Mesenchymal stem cell (in vitro differentiated cells and primary cell): ENCODE measurements around the gene JMJD8.

Experiments used
- DNase-seq: peaks from one replicate; pipeline ENCODE4 v3.0.0-alpha.2; 2013
- H2AFZ ChIP-seq: one replicate; pipeline ENCODE4 v1.6.1; 2013; ENCODE audit warnings: low read depth, mild to moderate bottlenecking, control low read depth, inconsistent platforms, low read length, moderate library complexity
- H2AK5ac ChIP-seq: 2 replicates; pipeline ENCODE4 v1.6.1; 2013; ENCODE audit warnings: low read length, moderate library complexity, mild to moderate bottlenecking, inconsistent platforms; ENCODE audit not compliant: severe bottlenecking
- H2BK120ac ChIP-seq: one replicate; pipeline ENCODE4 v1.6.1; 2013; ENCODE audit warnings: low read depth, mild to moderate bottlenecking, inconsistent platforms, low read length, moderate library complexity
- H2BK12ac ChIP-seq, 2 experiments: one replicate each; pipeline ENCODE4 v1.6.1; 2013; ENCODE audit warnings: inconsistent platforms in 2 of 2, low read length in 2 of 2, mild to moderate bottlenecking in 2 of 2, moderate library complexity in 2 of 2, control low read depth in 1 of 2
- H2BK15ac ChIP-seq: one replicate; pipeline ENCODE4 v1.6.1; 2013; ENCODE audit warnings: mild to moderate bottlenecking, low read depth, inconsistent platforms; ENCODE audit not compliant: poor library complexity, severe bottlenecking
- H2BK5ac ChIP-seq: 2 replicates; pipeline ENCODE4 v1.6.1; 2013; ENCODE audit warnings: low read depth, mild to moderate bottlenecking, low read length, control low read depth, inconsistent platforms; ENCODE audit not compliant: poor library complexity, severe bottlenecking
- H3K14ac ChIP-seq, 2 experiments: one replicate each; pipeline ENCODE4 v1.6.1; 2013; ENCODE audit warnings: inconsistent platforms in 2 of 2, low read length in 2 of 2, control low read depth in 1 of 2, mild to moderate bottlenecking in 1 of 2, moderate library complexity in 1 of 2
- H3K18ac ChIP-seq, 2 experiments: one replicate each; pipeline ENCODE4 v1.6.1; 2013; ENCODE audit warnings: inconsistent platforms in 2 of 2, low read length in 2 of 2, control low read depth in 1 of 2, low read depth in 1 of 2, mild to moderate bottlenecking in 1 of 2
- H3K23ac ChIP-seq, 2 experiments: one replicate each; pipeline ENCODE4 v1.6.1; 2013; ENCODE audit warnings: inconsistent platforms in 2 of 2, low read length in 2 of 2, mild to moderate bottlenecking in 2 of 2, moderate library complexity in 2 of 2, control low read depth in 1 of 2
- H3K27ac ChIP-seq: 2 replicates; pipeline ENCODE4 v1.5.1; 2013; ENCODE audit warnings: mild to moderate bottlenecking, moderate library complexity, low read length, control low read depth, inconsistent platforms; ENCODE audit not compliant: poor library complexity, severe bottlenecking
- H3K27me3 ChIP-seq, 2 experiments: 2 replicates each; pipeline versions ENCODE4 v1.6.1 to v1.7.0; 2013; ENCODE audit warnings: low read length in 2 of 2, mild to moderate bottlenecking in 2 of 2, moderate library complexity in 2 of 2, control low read depth in 1 of 2, inconsistent platforms in 1 of 2; ENCODE audit not compliant: control insufficient read depth in 1 of 2, insufficient read depth in 1 of 2
- H3K36me3 ChIP-seq, 2 experiments: 2 replicates each; pipeline versions ENCODE4 v1.6.1 to v1.7.0; 2013; ENCODE audit warnings: low read length in 2 of 2, control low read depth in 1 of 2, inconsistent platforms in 1 of 2, low read depth in 1 of 2, mild to moderate bottlenecking in 1 of 2; ENCODE audit not compliant: insufficient read depth in 2 of 2, control insufficient read depth in 1 of 2
- H3K4ac ChIP-seq, 2 experiments: one replicate each; pipeline ENCODE4 v1.6.1; 2013; ENCODE audit warnings: inconsistent platforms in 2 of 2, low read length in 2 of 2, mild to moderate bottlenecking in 2 of 2, moderate library complexity in 2 of 2, control low read depth in 1 of 2, low read depth in 1 of 2
- H3K4me1 ChIP-seq: 2 replicates; pipeline ENCODE4 v1.6.1; 2013; ENCODE audit warnings: low read depth, low read length, control low read depth; ENCODE audit not compliant: control insufficient read depth, insufficient read depth
- H3K4me2 ChIP-seq: 2 replicates; pipeline ENCODE4 v1.6.1; 2013; ENCODE audit warnings: low read length, mild to moderate bottlenecking, inconsistent platforms; ENCODE audit not compliant: poor library complexity, severe bottlenecking
- H3K4me3 ChIP-seq, 2 experiments: 2 replicates each; pipeline versions ENCODE4 v1.5.1 to v1.7.0; 2013; ENCODE audit warnings: low read length in 2 of 2, mild to moderate bottlenecking in 2 of 2, control low read depth in 1 of 2, low read depth in 1 of 2; ENCODE audit not compliant: insufficient read depth in 1 of 2
- H3K79me1 ChIP-seq: replicated peaks from 2 replicates; pipeline ENCODE4 v1.6.1; 2013; ENCODE audit warnings: mild to moderate bottlenecking, control low read depth, low read length, inconsistent platforms; ENCODE audit not compliant: poor library complexity, severe bottlenecking
- H3K9ac ChIP-seq: 2 replicates; pipeline ENCODE4 v1.7.0; 2013; ENCODE audit warnings: mild to moderate bottlenecking, low read length, moderate library complexity
- H3K9me3 ChIP-seq: 2 replicates; pipeline ENCODE4 v1.7.0; 2013; ENCODE audit warnings: mild to moderate bottlenecking, low read length; ENCODE audit not compliant: control insufficient read depth
- H4K8ac ChIP-seq: one replicate; pipeline ENCODE4 v1.6.1; 2013; ENCODE audit warnings: inconsistent platforms, mild to moderate bottlenecking, low read length, moderate library complexity
- H4K91ac ChIP-seq: one replicate; pipeline ENCODE4 v1.6.1; 2013; ENCODE audit warnings: mild to moderate bottlenecking, low read length, inconsistent platforms
- WGBS: methylation state at CpG from one replicate; pipeline ENCODE4 v1.1.7; 2013; ENCODE audit warnings: mixed read lengths; 5-methylcytosine and 5-hydroxymethylcytosine counted together

JMJD8 gene

DNA sequence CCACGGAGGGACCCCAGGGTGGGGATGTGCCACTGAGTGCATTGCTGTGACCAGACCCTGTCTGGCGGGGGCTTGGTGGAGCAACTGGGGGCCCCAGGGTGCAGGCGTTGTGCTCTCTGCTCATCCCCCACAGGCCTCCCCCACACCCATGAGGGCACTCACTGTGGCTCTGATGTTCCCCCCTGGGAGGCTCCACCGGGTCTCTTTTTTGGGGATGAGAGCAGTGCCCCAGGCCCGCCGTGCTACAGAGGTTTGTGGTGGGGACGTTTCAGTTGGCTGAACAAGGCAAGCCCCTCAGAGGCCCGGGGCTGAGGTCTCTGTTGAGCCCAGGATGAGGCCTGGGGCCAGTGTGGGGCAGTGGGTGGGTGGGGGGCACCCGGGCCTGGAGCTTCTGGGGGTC lies 39.6 kb upstream of the JMJD8 start:
- peaks cover 57% of the 10 kb centered on the region for H3K4me1 ChIP-seq
- no peak overlapping the region for H2BK120ac ChIP-seq
- H2AK5ac ChIP-seq, result no peak overlapping the region
- H2BK5ac ChIP-seq, result no peak overlapping the region
- no peak overlapping the region for H3K4ac ChIP-seq
- no peak overlapping the region for H3K14ac ChIP-seq
- no peak overlapping the region for H3K9ac ChIP-seq
- no peak overlapping the region for H4K91ac ChIP-seq
- no peak overlapping the region for H3K27ac ChIP-seq
- H3K36me3 ChIP-seq, result peaks cover 0 to 24% of the 10 kb centered on the region in 2 experiments
- H3K4me3 ChIP-seq, result no peak overlapping the region
- no peak for DNase-seq
- no peak overlapping the region for H3K4me2 ChIP-seq
- H3K23ac ChIP-seq, result no peak overlapping the region
- no peak overlapping the region for H4K8ac ChIP-seq
- H3K79me1 ChIP-seq, result peaks cover 16% of the 10 kb centered on the region
- peaks cover 0 to 19% of the 10 kb centered on the region in 2 experiments for H3K27me3 ChIP-seq
- H3K9me3 ChIP-seq, result no peaks in the 10 kb centered on the region
- no peak overlapping the region for H2BK12ac ChIP-seq
- no peak overlapping the region for H2BK15ac ChIP-seq
- WGBS, result 93% methylated on average over 9 of the region's 9 CpGs
- H3K18ac ChIP-seq, result no peak overlapping the region
- no peak overlapping the region for H2AFZ ChIP-seq

DNA sequence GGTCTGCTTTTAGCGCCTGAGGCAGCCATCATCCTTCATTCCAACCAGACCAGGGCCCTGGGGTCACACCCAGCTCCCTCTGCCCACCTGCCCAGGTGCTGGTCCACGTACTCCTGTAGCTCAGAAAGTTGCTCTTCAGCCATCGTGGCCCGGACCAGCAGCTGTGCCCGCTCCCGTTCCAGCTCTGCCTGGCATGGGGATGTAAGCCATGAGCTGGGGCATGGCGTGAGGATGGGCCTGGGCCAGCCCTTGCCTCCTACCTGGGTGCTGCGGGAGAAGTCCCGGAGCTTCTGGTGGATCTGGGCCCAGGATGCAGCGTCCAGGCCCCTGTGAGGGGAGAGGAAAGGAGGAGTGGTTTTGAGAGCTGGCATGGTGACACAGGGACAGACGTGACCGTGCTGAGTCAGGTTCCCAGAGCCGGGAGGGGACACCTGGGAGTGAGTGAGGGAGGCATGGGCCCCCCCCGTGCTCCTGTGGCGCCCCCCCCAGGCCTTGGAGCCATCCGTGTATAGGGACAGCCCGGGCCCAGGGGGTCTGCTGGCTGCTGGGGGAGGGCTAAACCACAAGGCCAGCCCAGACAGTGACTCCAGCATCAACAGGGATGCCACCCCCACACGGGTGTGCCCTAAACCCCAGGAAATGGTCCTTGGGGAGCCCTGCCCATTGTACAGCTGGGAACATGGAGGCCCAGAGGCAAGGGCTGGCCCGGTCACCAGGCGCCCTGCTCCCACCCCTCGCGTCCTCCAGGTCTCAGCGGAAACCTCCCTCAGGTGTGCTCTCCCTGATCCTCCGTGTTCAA lies 38.9 kb upstream of the JMJD8 start:
- WGBS, result 95% methylated on average over 22 of the region's 24 CpGs
- Histone ChIP-seq H3K27me3 (peaks cover 0 to 19% of the 10 kb centered on the region in 2 experiments), H3K36me3 (peaks cover 0 to 30% of the 10 kb centered on the region in 2 experiments), H3K9ac (no peak overlapping the region), H3K4ac (no peak overlapping the region), H2BK15ac (no peak overlapping the region), H3K4me1 (peaks cover 53% of the 10 kb centered on the region), H4K91ac (no peak overlapping the region), H3K9me3 (no peaks in the 10 kb centered on the region), H3K79me1 (peaks cover 22% of the 10 kb centered on the region), H2BK120ac (no peak overlapping the region), H2BK5ac (no peak overlapping the region), H3K4me3 (no peak overlapping the region), H3K14ac (no peak overlapping the region), H3K4me2 (no peak overlapping the region), H3K18ac (no peak overlapping the region), H2AK5ac (no peak overlapping the region), H2BK12ac (no peak overlapping the region), H3K23ac (no peak overlapping the region), H2AFZ (no peak overlapping the region), H4K8ac (no peak overlapping the region), H3K27ac (no peak overlapping the region)
- DNase-seq, result no peak

DNA sequence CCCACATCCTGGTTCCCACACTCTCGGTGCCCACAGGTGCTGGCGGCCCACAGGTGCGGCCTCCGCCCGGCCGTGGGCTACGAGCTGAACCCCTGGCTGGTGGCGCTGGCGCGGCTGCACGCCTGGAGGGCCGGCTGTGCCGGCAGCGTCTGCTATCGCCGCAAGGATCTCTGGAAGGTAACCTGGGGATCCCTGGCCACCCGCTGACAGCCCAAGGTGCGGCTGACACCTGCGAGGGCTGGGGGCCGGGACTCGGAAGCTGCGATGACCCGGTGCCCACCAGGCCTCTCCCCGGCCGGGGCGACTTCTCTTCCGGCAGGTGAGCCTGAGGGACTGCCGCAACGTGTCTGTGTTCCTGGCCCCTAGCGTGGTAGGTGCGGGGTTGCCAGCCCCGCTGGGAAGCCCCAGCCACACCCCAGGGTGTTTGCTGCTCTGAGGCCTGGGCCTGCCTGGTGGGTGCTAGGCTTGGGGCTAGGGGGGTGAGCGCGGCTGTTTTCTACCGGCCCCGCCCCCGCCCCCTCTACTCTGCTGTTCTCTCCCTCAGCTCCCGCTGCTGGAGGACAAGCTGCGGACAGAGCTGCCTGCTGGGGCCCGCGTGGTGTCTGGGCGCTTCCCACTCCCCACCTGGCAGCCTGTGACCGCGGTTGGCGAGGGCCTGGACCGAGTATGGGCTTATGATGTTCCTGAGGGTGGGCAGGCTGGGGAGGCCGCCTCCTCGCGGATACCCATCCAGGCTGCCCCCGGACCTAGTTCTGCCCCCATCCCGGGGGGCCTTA lies 37.8 kb upstream of the JMJD8 start:
- Histone ChIP-seq H2BK15ac (peak overlapping the region; percentile 32), H3K4me2 (peak overlapping the region; percentile 97), H2AFZ (no peak overlapping the region), H3K79me1 (peaks cover 23% of the 10 kb centered on the region), H2BK5ac (no peak overlapping the region), H3K4me3 (peak overlapping the region; percentile 90), H4K8ac (no peak overlapping the region), H3K23ac (no peak overlapping the region), H4K91ac (peak overlapping the region; percentile 99), H2BK12ac (peak overlapping the region in 1 of 2 experiments; percentile 21), H3K9me3 (no peaks in the 10 kb centered on the region), H2AK5ac (peak overlapping the region; percentile 13), H3K9ac (peak overlapping the region; percentile 90), H3K4me1 (peaks cover 49% of the 10 kb centered on the region), H3K18ac (peak overlapping the region in 1 of 2 experiments; percentile 99), H3K36me3 (peaks cover 0 to 39% of the 10 kb centered on the region in 2 experiments), H3K27me3 (peaks cover 0 to 15% of the 10 kb centered on the region in 2 experiments), H2BK120ac (no peak overlapping the region), H3K14ac (peak overlapping the region in 1 of 2 experiments; percentile 99), H3K4ac (peak overlapping the region; percentile 29 to 97), H3K27ac (no peak overlapping the region)
- WGBS, result 93% methylated on average over 46 of the region's 51 CpGs
- no peak for DNase-seq
